RWPE1 (cell line): ENCODE data around the gene DTYMK.

Experiments
- CTCF ChIA-PET: fragments of 350-600 bp; sonication (Branson Sonifier 250); formaldehyde crosslinking; extraction: SDS; loops from one replicate; lab custom pipeline; 2021; lab: Yijun Ruan, JAX
- POLR2A ChIA-PET: fragments of 400-600 bp; formaldehyde crosslinking; extraction: SDS; loops from one replicate; lab custom pipeline; 2020; ENCODE audit warnings: antibody characterized with exemption; ENCODE audit not compliant: low non-redundant PET; lab: Yijun Ruan, JAX
- DNase-seq: peaks from one replicate; pipeline ENCODE4 v3.0.0; 2012; ENCODE audit warnings: low spot score
- H3K27ac ChIP-seq: fragments of 450-650 bp; 2 replicates; pipeline ENCODE4 v1.5.1; 2017
- CTCF ChIP-seq: fragments of 450-650 bp; conservative IDR thresholded peaks from 2 replicates; pipeline ENCODE4 v1.5.1; 2017; ENCODE audit warnings: low read depth, mild to moderate bottlenecking

Gene DTYMK

GRCh38 chr2:241655516-241656189, 31.0 kb downstream of the DTYMK start:
- ChIA-PET POLR2A (interaction anchor here (0.5 kb wide), 1 partner anchor 13 kb away, joined by 3 read pairs; no protein-coding TSS in a partner anchor), CTCF (interaction anchor here (0.8 kb wide), 1 partner anchor 82 kb away, joined by 3 read pairs; no protein-coding TSS in a partner anchor)
- 0 out of 2 replicates have a peak overlapping the region, but pooled peaks have one; percentile 3 for H3K27ac ChIP-seq
- no peak for TF ChIP-seq CTCF
- no peak for DNase-seq

- POLR2A ChIA-PET, result interaction anchor here (0.6 kb wide), 1 partner anchor 24 kb away, joined by 4 read pairs; no protein-coding TSS in a partner anchor
- no peak for TF ChIP-seq CTCF
- no peak for DNase-seq
- H3K27ac ChIP-seq, result no peak overlapping the region
- CTCF ChIA-PET, result no interaction called here
Observed at GRCh38 chr2:241654551-241654950, 32.1 kb downstream of the DTYMK start.

- 0 out of 2 replicates have a peak overlapping the region, but pooled peaks have one; percentile 4 for H3K27ac ChIP-seq
- no peak for DNase-seq
- no peak for TF ChIP-seq CTCF
- POLR2A ChIA-PET, result no interaction called here
- CTCF ChIA-PET, result no interaction called here
Observed at GRCh38 chr2:241653210-241653750, 33.3 kb downstream of the DTYMK start.

- no peak for DNase-seq
- no peak for TF ChIP-seq CTCF
- ChIA-PET CTCF (no interaction called here), POLR2A (no interaction called here)
- H3K27ac ChIP-seq, result no peak overlapping the region
Observed at GRCh38 chr2:241652722-241653121, 33.9 kb downstream of the DTYMK start.

- no peak overlapping the region for H3K27ac ChIP-seq
- no peak for TF ChIP-seq CTCF
- CTCF ChIA-PET, result no interaction called here
- POLR2A ChIA-PET, result no interaction called here
- no peak for DNase-seq
Observed at GRCh38 chr2:241652142-241652541, 34.5 kb downstream of the DTYMK start.

- CTCF ChIA-PET, result interaction anchor here (0.5 to 2.3 kb wide), 2 partner anchors 10 to 74 kb away, joined by 3 to 4 read pairs; no protein-coding TSS in a partner anchor
- no peak overlapping the region for H3K27ac ChIP-seq
- DNase-seq, result no peak
- no peak for TF ChIP-seq CTCF
- POLR2A ChIA-PET, result no interaction called here
Observed at GRCh38 chr2:241649927-241650326, 36.7 kb downstream of the DTYMK start.
